ENCODE measurements around the gene ABHD3. TPM values are rescaled to one million over a fixed set of nuclear protein-coding genes. Genes with fewer than 3 reads are reported as not detected.

The ABHD3 gene
- total and polyA plus RNA-seq, 2 of the 8 experiments (the other 6 are each of a cell fraction or from before 2014, with no cell fraction given) = 8.4 to 12.1 TPM

DNA sequence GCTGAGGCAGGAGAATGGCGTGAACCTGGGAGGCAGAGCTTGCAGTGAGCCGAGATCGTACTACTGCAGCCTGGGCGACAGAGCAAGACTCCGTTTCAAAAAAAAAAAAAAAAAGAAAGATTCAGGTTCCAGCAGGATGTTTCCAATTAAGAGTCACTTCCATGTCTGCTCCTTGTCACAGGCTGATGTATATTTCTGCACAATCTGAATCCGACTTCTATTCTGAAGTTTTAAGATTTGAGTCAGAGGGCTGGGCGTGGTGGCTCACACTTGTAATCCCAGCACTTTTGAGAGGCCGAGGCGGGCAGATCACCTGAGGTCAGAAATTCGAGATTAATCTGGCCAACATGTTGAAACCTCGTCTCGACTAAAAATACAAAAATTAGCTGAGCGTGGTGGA, 67.8 kb downstream of the ABHD3 start:
- no peak overlapping the region for H4K5ac ChIP-seq (ENCODE audit: insufficient read length, low read depth, low read length)
- no peaks in the 10 kb centered on the region for H3K9me3 ChIP-seq (ENCODE audit: insufficient read depth in 2 of 2, low read depth in 1 of 2, low read length in 1 of 2)
- H3K23ac ChIP-seq (ENCODE audit: insufficient read length) = no peak overlapping the region
- no peak overlapping the region for H2BK120ac ChIP-seq (replicated peaks; ENCODE audit: low read depth, low read length)
- H2AK5ac ChIP-seq (ENCODE audit: low read depth, low read length) = no peak overlapping the region
- ChIA-PET POLR2A (ENCODE audit: partially characterized antibody) (interaction anchor here (0.8 to 1.4 kb wide), 7 partner anchors 10 to 36 kb away, joined by 3 to 4 read pairs (median 4); partner anchors contain the start of gene ESCO1), CTCF (ENCODE audit: partially characterized antibody) (interaction anchor here (0.6 kb wide), 1 partner anchor 74 kb away, joined by 3 read pairs; no protein-coding TSS in a partner anchor)
- no peaks in the 10 kb centered on the region for H3K23me2 ChIP-seq (ENCODE audit: low read depth, low read length)
- no peaks in the 10 kb centered on the region for H3K4me1 ChIP-seq (replicated peaks in 1 of 4; ENCODE audit: control insufficient read depth in 3 of 4, insufficient read depth in 4 of 4, low read length in 3 of 4)
- H3K56ac ChIP-seq (replicated peaks; ENCODE audit: insufficient read length, low read depth, low read length) = no peak overlapping the region
- peaks cover 0 to 15% (median 4%) of the 10 kb centered on the region in 4 experiments; a peak in 4 of 8 replicates for H3K36me3 ChIP-seq (ENCODE audit: control insufficient read depth in 2 of 4, insufficient read depth in 4 of 4, low read length in 3 of 4)
- no peaks in the 10 kb centered on the region for H3K27me3 ChIP-seq (replicated peaks in 1 of 4; ENCODE audit: control insufficient read depth in 3 of 4, extremely low read depth in 1 of 4, insufficient read depth in 3 of 4, low read length in 3 of 4)
- DNase-seq (ENCODE audit: low read depth in 1 of 2, low spot score in 2 of 2) (no peak), FAIRE-seq (no peak)
- H4K20me1 ChIP-seq (replicated peaks in 1 of 2; ENCODE audit: control insufficient read depth in 1 of 2, insufficient read depth in 2 of 2, low read length in 2 of 2) = no peaks in the 10 kb centered on the region
- no peak overlapping the region for H3K14ac ChIP-seq (ENCODE audit: insufficient read length)
- no peak overlapping the region for H3K18ac ChIP-seq (ENCODE audit: extremely low read depth, low read length)
- no peak overlapping the region for H3K9ac ChIP-seq (replicated peaks in 1 of 4; ENCODE audit: extremely low read depth in 1 of 4, low read depth in 3 of 4, low read length in 3 of 4)
- 89% methylated on average over 13 of the region's 13 CpGs; no CpG with 5 or more reads in 1 of the 2 experiments for WGBS, 2 experiments (ENCODE audit: extremely low coverage in 1 of 2, insufficient coverage in 1 of 2, insufficient read length in 1 of 2, insufficient replicate concordance in 2 of 2, low coverage in 1 of 2, low lambda C conversion rate in 2 of 2, missing lambda C conversion rate in 1 of 2)
- no peak overlapping the region for H3K4ac ChIP-seq (replicated peaks; ENCODE audit: insufficient read length, low read depth, low read length)
- no peak overlapping the region for H2AFZ ChIP-seq (ENCODE audit: low read length)
- H2BK15ac ChIP-seq (ENCODE audit: low read length) = no peak overlapping the region
- no peak overlapping the region for H3K27ac ChIP-seq (ENCODE audit: low read depth, low read length)
- no peak overlapping the region for H4K8ac ChIP-seq (ENCODE audit: extremely low read depth, insufficient read depth, low read length)
- no peak overlapping the region for H2BK5ac ChIP-seq (ENCODE audit: low read depth, low read length)
- TF ChIP-seq, protein P1, sequence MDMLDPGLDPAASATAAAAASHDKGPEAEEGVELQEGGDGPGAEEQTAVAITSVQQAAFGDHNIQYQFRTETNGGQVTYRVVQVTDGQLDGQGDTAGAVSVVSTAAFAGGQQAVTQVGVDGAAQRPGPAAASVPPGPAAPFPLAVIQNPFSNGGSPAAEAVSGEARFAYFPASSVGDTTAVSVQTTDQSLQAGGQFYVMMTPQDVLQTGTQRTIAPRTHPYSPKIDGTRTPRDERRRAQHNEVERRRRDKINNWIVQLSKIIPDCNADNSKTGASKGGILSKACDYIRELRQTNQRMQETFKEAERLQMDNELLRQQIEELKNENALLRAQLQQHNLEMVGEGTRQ (IDR thresholded peaks at IDR 0.05; ENCODE audit: low read length) = no peak
- no peaks in the 10 kb centered on the region for H3K79me1 ChIP-seq (ENCODE audit: low read depth, low read length)
- H2BK12ac ChIP-seq (ENCODE audit: low read depth, low read length) = no peak overlapping the region
- no peak overlapping the region for H3K4me3 ChIP-seq (ENCODE audit: extremely low read depth in 1 of 4, insufficient read depth in 2 of 4, low read depth in 3 of 4, low read length in 4 of 4)
- no peak overlapping the region for H4K91ac ChIP-seq (replicated peaks; ENCODE audit: insufficient read length, low read length)
- H2BK20ac ChIP-seq (ENCODE audit: low read length) = no peak overlapping the region
- H3K79me2 ChIP-seq (ENCODE audit: control insufficient read depth in 1 of 2, insufficient read depth in 2 of 2, low read length in 2 of 2) = no peaks in the 10 kb centered on the region
- H3K4me2 ChIP-seq (ENCODE audit: insufficient read depth in 1 of 2, low read depth in 2 of 2, low read length in 2 of 2) = no peak overlapping the region

Data from H1 (cell line).